ENCODE data around the gene CHMP5. TPM values are rescaled to one million over a fixed set of nuclear protein-coding genes. Genes with fewer than 3 reads are reported as not detected.

CHMP5 gene
- total RNA-seq, 4 donors from 2014 or later = 55.9 to 72.4 (median 66.0) TPM

DNA sequence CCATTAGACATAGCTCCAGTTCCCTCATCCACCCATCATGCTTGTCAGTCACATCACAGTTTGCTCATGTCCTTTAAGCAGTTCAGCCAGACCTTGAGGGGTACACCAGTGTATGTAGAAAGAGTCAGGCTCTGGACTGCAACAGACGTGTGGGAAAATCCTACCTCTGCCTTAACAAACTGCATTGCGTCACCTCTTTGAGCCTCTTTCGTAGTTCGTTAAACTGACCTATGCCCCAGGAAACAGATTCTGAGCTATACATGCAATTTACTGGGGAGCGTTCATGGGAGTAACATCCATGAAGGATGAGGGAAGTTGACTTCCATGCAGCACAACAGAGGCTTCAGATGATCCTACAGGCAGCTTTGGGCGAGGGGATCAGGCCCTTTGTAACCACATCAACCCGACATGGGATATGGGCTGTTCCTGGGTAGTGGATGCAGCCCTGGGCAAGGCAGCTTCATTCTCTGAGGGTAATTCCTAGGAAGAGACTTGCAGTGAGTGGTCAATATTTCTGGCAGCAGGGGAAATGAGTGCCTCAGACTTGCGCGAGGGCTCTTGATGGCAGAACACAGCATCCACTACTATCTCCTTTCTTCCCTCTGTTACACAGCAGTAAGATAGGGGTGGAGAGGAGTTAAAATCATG lies 20.6 kb upstream of the CHMP5 start:
- TF ChIP-seq, protein P1, sequence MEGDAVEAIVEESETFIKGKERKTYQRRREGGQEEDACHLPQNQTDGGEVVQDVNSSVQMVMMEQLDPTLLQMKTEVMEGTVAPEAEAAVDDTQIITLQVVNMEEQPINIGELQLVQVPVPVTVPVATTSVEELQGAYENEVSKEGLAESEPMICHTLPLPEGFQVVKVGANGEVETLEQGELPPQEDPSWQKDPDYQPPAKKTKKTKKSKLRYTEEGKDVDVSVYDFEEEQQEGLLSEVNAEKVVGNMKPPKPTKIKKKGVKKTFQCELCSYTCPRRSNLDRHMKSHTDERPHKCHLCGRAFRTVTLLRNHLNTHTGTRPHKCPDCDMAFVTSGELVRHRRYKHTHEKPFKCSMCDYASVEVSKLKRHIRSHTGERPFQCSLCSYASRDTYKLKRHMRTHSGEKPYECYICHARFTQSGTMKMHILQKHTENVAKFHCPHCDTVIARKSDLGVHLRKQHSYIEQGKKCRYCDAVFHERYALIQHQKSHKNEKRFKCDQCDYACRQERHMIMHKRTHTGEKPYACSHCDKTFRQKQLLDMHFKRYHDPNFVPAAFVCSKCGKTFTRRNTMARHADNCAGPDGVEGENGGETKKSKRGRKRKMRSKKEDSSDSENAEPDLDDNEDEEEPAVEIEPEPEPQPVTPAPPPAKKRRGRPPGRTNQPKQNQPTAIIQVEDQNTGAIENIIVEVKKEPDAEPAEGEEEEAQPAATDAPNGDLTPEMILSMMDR (IDR thresholded peaks at IDR 0.05; ENCODE audit: low read depth) = no peak

DNA sequence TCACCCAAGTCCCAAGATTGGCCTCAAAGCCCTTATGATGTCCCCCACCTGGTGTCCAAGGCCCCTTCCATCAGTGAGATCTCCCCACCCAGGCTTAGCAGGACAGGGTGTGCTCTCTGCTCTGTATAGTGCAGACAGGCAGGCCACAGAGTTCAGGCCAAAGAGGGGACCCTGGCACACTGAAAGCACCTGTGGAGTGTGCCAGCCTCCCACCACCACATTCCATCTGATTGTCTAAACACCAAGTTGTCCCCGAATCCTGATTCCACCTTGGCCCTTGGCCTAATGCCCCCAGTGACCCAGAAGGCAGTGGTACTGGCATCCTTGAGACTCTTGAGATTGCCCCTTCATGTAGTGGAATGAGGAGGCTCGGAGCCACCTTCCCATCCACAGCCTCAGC lies 19.5 kb upstream of the CHMP5 start:
- TF ChIP-seq, protein P1 (IDR thresholded peaks at IDR 0.05; ENCODE audit: low read depth) = no peak

DNA sequence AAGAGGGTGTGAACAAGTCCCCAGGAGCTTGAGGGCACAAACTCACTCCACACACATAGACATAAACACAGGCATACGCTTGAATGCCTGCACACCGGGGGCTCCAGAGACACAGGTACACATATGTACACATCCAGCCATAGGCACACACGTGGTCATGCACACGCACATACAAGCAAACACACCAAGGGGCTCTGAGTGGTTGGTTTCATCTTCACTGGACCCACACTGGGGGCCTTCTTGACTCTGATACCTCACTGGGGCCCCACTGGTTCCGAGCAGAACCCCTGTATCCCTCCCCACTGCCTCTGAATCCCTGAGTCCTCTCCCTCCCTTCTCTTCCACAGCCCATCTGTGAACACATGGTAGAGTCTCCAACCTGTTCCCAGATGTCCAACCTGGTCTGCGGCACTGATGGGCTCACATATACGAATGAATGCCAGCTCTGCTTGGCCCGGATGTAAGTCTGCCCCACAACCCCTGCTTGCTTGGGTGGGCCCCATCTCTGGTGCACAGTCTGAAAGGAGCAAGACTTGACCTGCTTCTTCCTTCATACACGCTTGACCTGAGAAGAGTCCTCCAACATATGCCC lies 18.5 kb upstream of the CHMP5 start:
- TF ChIP-seq, protein P1 (IDR thresholded peaks at IDR 0.05; ENCODE audit: low read depth) = no peak

DNA sequence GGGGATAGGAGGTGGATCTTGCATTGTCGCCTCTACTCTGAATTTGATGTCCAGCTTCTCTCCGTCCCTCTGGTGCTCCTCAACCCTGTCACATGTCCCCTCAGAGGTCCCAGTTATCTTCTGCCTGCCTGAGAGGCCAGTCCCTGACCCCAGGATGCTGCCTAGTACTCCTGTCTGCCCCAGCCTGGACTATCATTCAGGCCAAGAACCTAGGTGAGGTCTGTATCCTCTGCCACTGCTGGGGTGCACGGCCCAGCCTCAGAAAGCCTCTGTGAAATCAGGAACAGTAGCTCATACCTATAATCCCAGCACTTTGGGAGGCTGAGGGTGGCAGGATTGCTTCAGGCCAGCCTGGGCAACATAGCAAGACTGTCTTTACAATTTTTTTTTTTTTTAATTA lies 16.2 kb upstream of the CHMP5 start:
- TF ChIP-seq, protein P1 (IDR thresholded peaks at IDR 0.05; ENCODE audit: low read depth) = no peak

DNA sequence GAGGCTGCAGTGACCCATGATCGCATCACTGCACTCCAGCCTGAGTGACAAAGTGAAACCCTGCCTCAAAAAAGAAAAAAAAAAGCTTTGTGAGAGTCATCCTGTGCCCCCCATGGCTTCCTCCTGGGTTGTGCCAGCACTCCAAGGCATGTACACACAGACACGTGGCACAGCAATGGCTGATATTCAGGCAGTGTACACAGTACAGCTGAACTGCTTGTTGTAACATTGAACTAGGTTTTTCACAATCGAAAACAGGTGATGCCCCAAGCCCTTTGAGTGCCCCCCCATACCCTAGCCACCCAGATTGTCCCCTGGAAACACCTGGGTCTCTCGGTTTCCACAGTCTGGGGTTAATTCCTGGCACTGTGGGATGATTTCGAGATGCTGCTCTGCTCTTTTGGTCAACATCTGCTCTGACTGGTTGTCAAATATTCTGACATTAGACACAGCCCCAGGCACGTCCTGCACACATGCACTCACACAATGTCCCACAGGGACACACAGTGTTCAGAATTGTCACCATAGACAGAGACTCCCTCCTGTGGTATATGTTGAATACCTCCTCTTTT lies 15.7 kb upstream of the CHMP5 start:
- TF ChIP-seq, protein P1 (IDR thresholded peaks at IDR 0.05; ENCODE audit: low read depth) = no peak

DNA sequence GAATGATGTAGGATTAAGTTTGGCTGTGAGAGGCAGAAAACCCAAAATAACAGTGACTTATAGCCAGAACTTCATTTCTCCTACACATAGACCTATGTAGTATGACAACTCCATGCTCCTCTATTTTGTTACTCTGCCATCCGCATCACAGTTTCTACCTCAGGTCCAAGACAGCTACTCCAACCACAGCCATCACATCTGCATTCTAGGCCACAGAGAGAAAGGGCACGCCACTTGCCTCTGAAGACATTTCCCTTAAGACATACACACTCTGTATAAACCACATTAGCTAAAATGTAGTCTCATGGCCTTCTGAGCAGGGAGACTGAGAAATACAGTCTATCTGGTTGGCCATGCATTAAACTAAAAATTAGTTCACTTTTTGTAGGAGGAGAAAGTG lies 14.9 kb upstream of the CHMP5 start:
- TF ChIP-seq, protein P1 (IDR thresholded peaks at IDR 0.05; ENCODE audit: low read depth) = no peak

DNA sequence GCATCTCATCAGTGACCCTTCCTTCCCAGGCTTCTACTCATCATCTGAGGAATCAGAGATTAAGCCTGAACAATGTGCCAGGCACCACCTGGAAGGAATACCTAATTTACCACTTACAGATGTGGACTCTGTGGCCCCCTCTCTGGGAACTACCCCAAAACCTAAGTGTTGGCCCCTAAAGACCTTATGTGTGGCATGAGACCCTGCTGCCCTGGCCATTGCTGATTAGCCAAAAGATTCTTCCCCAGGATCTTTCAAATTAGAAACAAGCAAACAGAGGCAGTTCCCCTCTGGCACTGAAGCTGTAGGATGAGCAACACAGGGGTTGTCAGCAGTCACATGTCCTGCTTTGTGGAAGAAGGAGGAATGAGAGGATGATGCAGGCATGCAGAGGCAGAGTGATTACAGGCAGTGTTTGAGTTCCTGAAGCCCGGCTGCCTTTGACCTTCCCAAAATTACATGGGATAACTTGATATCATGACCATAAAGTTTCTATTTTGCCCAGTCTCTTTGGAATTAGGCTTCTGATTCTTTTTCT lies 14.3 kb upstream of the CHMP5 start:
- TF ChIP-seq, protein P1 (IDR thresholded peaks at IDR 0.05; ENCODE audit: low read depth) = no peak

Measured in subcutaneous adipose tissue (tissue), 4 donors.